Thyroid gland (tissue), 4 donors: ENCODE measurements around the gene SRPK3. TPM values are rescaled to one million over a fixed set of nuclear protein-coding genes. Genes with fewer than 3 reads are reported as not detected.

Source experiments
- DNase-seq, 2 donors: peaks; one replicate each; pipeline ENCODE4 v3.0.0-alpha.2; 2019
- H3K27ac ChIP-seq, 3 donors: fragments of 200-600 bp; sonication (generic); 1 replicate in 2 of 3; 2 replicates in 1 of 3; pipeline ENCODE4 v1.5.1; 2016 to 2019; ENCODE audit warnings: mild to moderate bottlenecking in 1 of 3, moderate library complexity in 1 of 3
- H3K27me3 ChIP-seq: fragments of 200-600 bp; sonication (generic); one replicate; pipeline ENCODE4 v1.5.1; 2019
- H3K36me3 ChIP-seq, 2 donors: fragments of 200-600 bp; sonication (generic); one replicate each; pipeline ENCODE4 v1.5.1; 2016 to 2019
- H3K4me1 ChIP-seq, 2 donors: fragments of 200-600 bp; sonication (generic); one replicate each; pipeline ENCODE4 v1.5.1; 2017 to 2019
- H3K4me3 ChIP-seq, 3 donors: fragments of 200-600 bp; sonication (generic); replicated peaks in 1 of 3; 1 replicate in 2 of 3; 2 replicates in 1 of 3; pipeline ENCODE4 v1.5.1; 2016; ENCODE audit warnings: mild to moderate bottlenecking in 1 of 3
- H3K9me3 ChIP-seq: fragments of 200-600 bp; sonication (generic); one replicate; pipeline ENCODE4 v1.5.1; 2017
- POLR2A ChIP-seq, 2 donors: fragments of 450-650 bp; IDR thresholded peaks; one replicate each; pipeline ENCODE4 v1.6.1; 2017; ENCODE audit warnings: antibody characterized with exemption in 2 of 2, mild to moderate bottlenecking in 2 of 2, moderate library complexity in 1 of 2
- WGBS, 2 donors: methylation state at CpG; one replicate each; pipeline ENCODE4 v1.1.5; 2017; 5-methylcytosine and 5-hydroxymethylcytosine counted together
- intact Hi-C: fragments of 100-400 bp; cut with DNase I; formaldehyde crosslinking; loops from one replicate; pipeline ENCODE4 v1.15.1; 2023
- total RNA-seq, 4 donors: library from RNA; depleted of rRNA; stranded (reverse); fragments of >200 nt; gene quantifications; one replicate each; pipeline ENCODE4 v1.2.3, GENCODE V29; 2016
- TF ChIP-seq, protein P1 (sequence below), 6 experiments: fragments of 200-600 bp in 3 of 6; fragments of 450-650 bp in 3 of 6; sonication (generic) in 3 of 6; IDR thresholded peaks; one replicate each; pipeline ENCODE4 v1.5.1; 2016 to 2019; ENCODE audit warnings: antibody characterized with exemption in 6 of 6, mild to moderate bottlenecking in 2 of 6, inconsistent platforms in 1 of 6, moderate library complexity in 1 of 6

SRPK3 gene
- total RNA-seq, 4 donors from 2014 or later, result 0.22 TPM; not detected in 3

DNA sequence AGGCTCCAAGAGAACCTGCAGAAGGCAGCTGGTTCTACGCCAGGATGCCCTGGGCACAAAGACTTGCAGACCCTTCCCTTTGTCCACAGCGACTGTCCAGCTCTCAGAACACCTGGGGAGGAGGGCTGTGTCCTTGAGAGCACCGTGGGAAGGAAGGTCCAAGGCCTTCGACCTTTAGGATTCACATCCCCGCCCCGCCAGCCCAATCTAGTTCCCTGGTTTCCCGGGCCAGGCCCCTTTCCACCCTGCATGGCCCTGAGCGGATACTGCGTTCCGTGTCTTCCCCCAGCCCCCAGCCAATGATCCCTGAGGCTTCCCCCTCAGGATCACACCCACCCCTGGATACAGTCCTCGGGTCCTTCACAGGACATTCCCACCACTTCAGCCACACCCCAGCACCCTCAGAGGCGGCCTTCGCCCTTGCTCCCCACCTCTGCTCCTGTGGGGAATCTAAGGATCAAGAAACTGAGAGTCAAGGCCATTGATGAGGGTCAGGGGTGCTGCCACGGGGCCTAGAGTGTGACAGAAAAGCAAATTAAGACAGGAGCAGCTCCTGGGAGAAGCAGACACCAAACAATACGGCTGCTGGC is 47.1 kb upstream of the SRPK3 start:
- 83 to 90% methylated on average over 7 of the region's 15 CpGs for WGBS, 2 donors
- no peak overlapping the region for H3K4me3 ChIP-seq
- DNase-seq, result no peak

DNA sequence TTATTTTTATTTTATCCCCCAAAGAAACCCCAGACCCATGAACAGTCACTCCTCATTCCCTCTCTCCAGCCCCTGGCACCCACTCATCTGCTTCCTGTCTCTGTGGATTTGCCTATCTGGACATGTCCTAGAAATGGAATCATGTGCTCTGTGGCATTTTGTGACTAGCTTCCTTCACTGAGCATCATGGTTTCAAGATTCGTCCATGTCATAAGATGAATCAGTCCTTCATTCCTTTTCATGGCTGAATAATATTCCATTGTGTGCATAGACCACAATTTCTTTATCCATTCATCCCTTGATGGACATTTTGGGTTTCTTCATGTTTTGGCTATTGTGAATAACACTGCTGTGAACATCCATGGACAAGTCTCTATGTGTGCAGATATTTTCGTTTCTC is 46.0 kb upstream of the SRPK3 start:
- DNase-seq, result no peak
- WGBS, 2 donors, result 88 to 97% methylated on average over 2 of the region's 2 CpGs
- no peaks in the 10 kb centered on the region for H3K27me3 ChIP-seq
- TF ChIP-seq, protein P1, sequence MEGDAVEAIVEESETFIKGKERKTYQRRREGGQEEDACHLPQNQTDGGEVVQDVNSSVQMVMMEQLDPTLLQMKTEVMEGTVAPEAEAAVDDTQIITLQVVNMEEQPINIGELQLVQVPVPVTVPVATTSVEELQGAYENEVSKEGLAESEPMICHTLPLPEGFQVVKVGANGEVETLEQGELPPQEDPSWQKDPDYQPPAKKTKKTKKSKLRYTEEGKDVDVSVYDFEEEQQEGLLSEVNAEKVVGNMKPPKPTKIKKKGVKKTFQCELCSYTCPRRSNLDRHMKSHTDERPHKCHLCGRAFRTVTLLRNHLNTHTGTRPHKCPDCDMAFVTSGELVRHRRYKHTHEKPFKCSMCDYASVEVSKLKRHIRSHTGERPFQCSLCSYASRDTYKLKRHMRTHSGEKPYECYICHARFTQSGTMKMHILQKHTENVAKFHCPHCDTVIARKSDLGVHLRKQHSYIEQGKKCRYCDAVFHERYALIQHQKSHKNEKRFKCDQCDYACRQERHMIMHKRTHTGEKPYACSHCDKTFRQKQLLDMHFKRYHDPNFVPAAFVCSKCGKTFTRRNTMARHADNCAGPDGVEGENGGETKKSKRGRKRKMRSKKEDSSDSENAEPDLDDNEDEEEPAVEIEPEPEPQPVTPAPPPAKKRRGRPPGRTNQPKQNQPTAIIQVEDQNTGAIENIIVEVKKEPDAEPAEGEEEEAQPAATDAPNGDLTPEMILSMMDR (IDR thresholded peaks at IDR 0.05), result no peak
- no peak for TF ChIP-seq POLR2A (IDR thresholded peaks at IDR 0.05)
- intact Hi-C loops, result no loop called here
- H3K4me3 ChIP-seq, result no peak overlapping the region
- H3K9me3 ChIP-seq, result no peaks in the 10 kb centered on the region
- H3K27ac ChIP-seq, result no peak overlapping the region
- H3K36me3 ChIP-seq, result peaks cover 0 to 3% of the 10 kb centered on the region in 2 donors
- no peaks in the 10 kb centered on the region for H3K4me1 ChIP-seq

More for the DNA sequence above, 47.1 kb upstream of the SRPK3 start:
- no peak for TF ChIP-seq POLR2A (IDR thresholded peaks at IDR 0.05)
- TF ChIP-seq, protein P1 (IDR thresholded peaks at IDR 0.05), result no peak
- Histone ChIP-seq H3K9me3 (no peaks in the 10 kb centered on the region), H3K36me3 (peaks cover 0 to 3% of the 10 kb centered on the region in 2 donors), H3K27ac (no peak overlapping the region), H3K4me1 (no peaks in the 10 kb centered on the region), H3K27me3 (no peaks in the 10 kb centered on the region)
- intact Hi-C loops, result no loop called here

DNA sequence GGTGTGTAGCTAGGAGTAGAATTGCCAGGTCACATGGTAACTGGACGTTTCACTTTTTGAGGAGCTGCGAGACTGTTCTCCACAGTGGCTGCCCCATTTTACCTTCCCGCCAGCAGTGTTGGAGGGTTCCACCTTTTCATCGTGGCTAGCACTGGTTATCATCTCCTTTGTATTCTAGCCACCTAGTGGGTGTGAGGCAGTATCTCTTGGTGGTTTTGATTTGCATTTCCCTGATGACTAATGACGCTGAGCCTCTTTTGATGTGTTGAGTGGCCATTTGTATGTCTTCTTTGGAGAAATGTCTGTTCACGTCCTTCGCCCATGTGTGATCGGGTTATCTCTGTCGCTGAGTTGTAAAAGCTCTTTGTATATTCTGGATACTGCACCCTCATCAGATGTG is 45.6 kb upstream of the SRPK3 start:
- H3K36me3 ChIP-seq, result peaks cover 0 to 3% of the 10 kb centered on the region in 2 donors
- no peak overlapping the region for H3K4me3 ChIP-seq
- no peak for DNase-seq
- H3K4me1 ChIP-seq, result no peaks in the 10 kb centered on the region
- TF ChIP-seq POLR2A (IDR thresholded peaks at IDR 0.05), result no peak
- TF ChIP-seq, protein P1 (IDR thresholded peaks at IDR 0.05), result no peak
- H3K27ac ChIP-seq, result no peak overlapping the region
- intact Hi-C loops, result no loop called here
- 79 to 83% methylated on average over 9 of the region's 9 CpGs for WGBS, 2 donors
- H3K9me3 ChIP-seq, result no peaks in the 10 kb centered on the region
- no peaks in the 10 kb centered on the region for H3K27me3 ChIP-seq

DNA sequence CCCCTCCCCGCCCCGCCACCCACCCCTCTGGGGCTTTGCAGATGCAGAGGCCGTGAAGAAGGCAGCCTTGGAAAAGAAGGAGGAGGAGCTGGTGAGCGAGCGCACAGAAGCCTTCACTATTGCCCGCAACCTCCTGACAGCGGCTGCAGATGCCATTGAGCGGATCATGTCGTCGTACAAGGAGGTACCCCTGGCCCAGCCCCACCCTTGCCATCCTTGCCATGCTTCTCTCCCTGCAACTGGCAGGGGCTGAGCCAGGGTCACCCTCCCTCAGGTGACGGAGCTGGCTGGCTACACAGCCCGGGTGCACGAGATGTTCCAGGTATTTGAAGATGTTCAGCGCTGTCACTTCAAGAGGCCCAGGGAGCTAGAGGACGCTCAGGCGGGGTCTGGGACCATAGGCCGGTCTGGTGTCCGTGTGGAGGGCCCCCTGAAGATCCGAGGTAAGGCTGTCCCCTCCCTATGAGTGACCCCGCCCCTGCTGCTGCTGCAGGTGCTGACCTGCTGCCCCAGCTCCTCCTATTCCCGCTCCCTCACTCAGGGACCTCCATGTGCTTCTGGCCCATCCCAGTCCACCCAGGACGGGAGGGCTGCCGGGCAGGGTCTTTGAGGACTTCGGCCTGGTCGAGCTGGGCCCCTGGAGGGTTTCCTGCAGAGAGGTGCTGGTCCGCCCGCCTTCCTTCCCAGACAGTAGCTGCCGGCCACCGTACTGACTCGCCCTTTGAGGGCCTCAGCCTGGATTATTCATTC is 44.6 kb upstream of the SRPK3 start:
- whole genome bisulfite sequencing, 2 donors, result 84 to 100% methylated on average over 1 to 5 of the region's 30 CpGs
- TF ChIP-seq POLR2A (IDR thresholded peaks at IDR 0.05), result no peak
- TF ChIP-seq, protein P1 (IDR thresholded peaks at IDR 0.05), result no peak

DNA sequence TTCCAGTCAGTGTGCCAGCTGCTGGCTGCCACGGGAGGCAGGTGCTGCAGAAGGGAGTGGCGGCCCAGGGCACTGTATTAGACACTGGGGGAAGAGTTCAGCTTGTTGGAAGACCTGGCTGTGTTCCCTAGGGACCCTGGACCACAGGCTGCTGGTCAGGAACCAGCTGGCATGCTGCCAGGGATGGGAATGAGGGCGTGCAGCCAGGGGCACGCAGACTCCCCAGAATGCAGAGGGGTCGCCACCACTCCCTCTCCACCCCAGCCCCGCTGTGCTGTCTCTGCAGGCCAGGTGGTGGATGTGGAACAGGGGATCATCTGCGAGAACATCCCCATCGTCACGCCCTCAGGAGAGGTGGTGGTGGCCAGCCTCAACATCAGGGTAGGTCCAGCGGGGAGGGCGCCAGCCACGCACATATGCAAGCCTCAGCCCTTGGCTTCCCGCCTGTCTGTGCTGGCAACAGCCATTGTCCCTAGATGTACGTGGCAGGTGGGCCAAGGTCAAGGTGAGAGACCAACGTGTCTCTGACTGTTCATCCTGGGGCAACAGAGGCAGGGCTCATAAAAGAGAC is 43.9 kb upstream of the SRPK3 start:
- Histone ChIP-seq H3K27me3 (no peaks in the 10 kb centered on the region), H3K4me3 (no peak overlapping the region), H3K9me3 (no peaks in the 10 kb centered on the region), H3K36me3 (peaks cover 0 to 3% of the 10 kb centered on the region in 2 donors), H3K4me1 (no peaks in the 10 kb centered on the region), H3K27ac (no peak overlapping the region)
- intact Hi-C loops, result no loop called here
- TF ChIP-seq POLR2A (IDR thresholded peaks at IDR 0.05), result no peak
- TF ChIP-seq, protein P1 (IDR thresholded peaks at IDR 0.05), result no peak
- 82% methylated on average over 2 of the region's 15 CpGs; no CpG with 5 or more reads in 1 of the 2 donors for whole genome bisulfite sequencing, 2 donors
- DNase-seq, result no peak

More for the DNA sequence above, 44.6 kb upstream of the SRPK3 start:
- DNase-seq, result no peak
- Histone ChIP-seq H3K9me3 (no peaks in the 10 kb centered on the region), H3K36me3 (peaks cover 0 to 3% of the 10 kb centered on the region in 2 donors), H3K4me3 (no peak overlapping the region), H3K27me3 (no peaks in the 10 kb centered on the region), H3K4me1 (no peaks in the 10 kb centered on the region), H3K27ac (no peak overlapping the region)
- intact Hi-C loops, result no loop called here
